H1 (cell line): ENCODE measurements around the gene THOC6. TPM values are rescaled to one million over a fixed set of nuclear protein-coding genes. Genes with fewer than 3 reads are reported as not detected.

ENCODE experiments used
- CTCF ChIA-PET: fragments of 300-600 bp; sonication (Branson Sonifier 250); formaldehyde crosslinking; loops from one replicate; lab custom pipeline; 2021; ENCODE audit not compliant: partially characterized antibody; lab: Charles Lee
- POLR2A ChIA-PET: fragments of 300-600 bp; sonication (Branson Sonifier 250); formaldehyde crosslinking; loops from one replicate; lab custom pipeline; 2021; ENCODE audit warnings: inconsistent platforms; ENCODE audit not compliant: partially characterized antibody; lab: Charles Lee
- DNase-seq, 2 experiments: peaks; one replicate each; pipeline versions ENCODE4 v3.0.0 to v3.0.0-alpha.2; 2010 to 2022; ENCODE audit warnings: low spot score in 2 of 2, low read depth in 1 of 2, mixed read lengths in 1 of 2
- FAIRE-seq: peaks from 2 replicates; lab custom pipeline; 2011; peaks lifted over from hg19 to GRCh38; lab: Jason Lieb, UNC
- H2AFZ ChIP-seq: 2 replicates; pipeline ENCODE4 v1.8.1; 2012; ENCODE audit warnings: low read length, inconsistent platforms
- H2AK5ac ChIP-seq: 2 replicates; pipeline ENCODE4 v1.6.1; 2013; ENCODE audit warnings: low read depth, low read length
- H2BK120ac ChIP-seq: replicated peaks from 2 replicates; pipeline ENCODE3; 2013; ENCODE audit warnings: low read depth, low read length, inconsistent platforms
- H2BK12ac ChIP-seq: 2 replicates; pipeline ENCODE4 v1.6.1; 2013; ENCODE audit warnings: low read depth, low read length
- H2BK15ac ChIP-seq: 2 replicates; pipeline ENCODE4 v1.6.1; 2013; ENCODE audit warnings: low read length
- H2BK20ac ChIP-seq: 2 replicates; pipeline ENCODE4 v1.6.1; 2013; ENCODE audit warnings: low read length
- H2BK5ac ChIP-seq: 2 replicates; pipeline ENCODE4 v1.6.1; 2013; ENCODE audit warnings: low read depth, low read length
- H3K14ac ChIP-seq: 2 replicates; pipeline ENCODE4 v1.6.1; 2013; ENCODE audit warnings: inconsistent platforms; ENCODE audit not compliant: insufficient read length
- H3K18ac ChIP-seq: 2 replicates; pipeline ENCODE4 v1.6.1; 2013; ENCODE audit warnings: low read length; ENCODE audit errors: extremely low read depth
- H3K23ac ChIP-seq: 2 replicates; pipeline ENCODE4 v1.6.1; 2013; ENCODE audit warnings: inconsistent platforms; ENCODE audit not compliant: insufficient read length
- H3K23me2 ChIP-seq: 2 replicates; pipeline ENCODE4 v1.6.1; 2013; ENCODE audit warnings: low read depth, low read length
- H3K27ac ChIP-seq: 2 replicates; pipeline ENCODE4 v1.6.1; 2011; ENCODE audit warnings: low read depth, low read length, inconsistent platforms
- H3K27me3 ChIP-seq, 4 experiments: replicated peaks in 1 of 4; 1 replicate in 1 of 4; 2 replicates in 3 of 4; pipeline versions ENCODE4 v1.6.1 to v1.8.1; 2011 to 2013; ENCODE audit warnings: low read length in 3 of 4, mild to moderate bottlenecking in 3 of 4, inconsistent platforms in 2 of 4, mixed read lengths in 2 of 4, moderate library complexity in 1 of 4; ENCODE audit not compliant: control insufficient read depth in 3 of 4, insufficient read depth in 3 of 4; ENCODE audit errors: extremely low read depth in 1 of 4
- H3K36me3 ChIP-seq, 4 experiments: 2 replicates each; pipeline versions ENCODE4 v1.6.1 to v1.8.1; 2011 to 2013; ENCODE audit warnings: mild to moderate bottlenecking in 4 of 4, low read length in 3 of 4, moderate library complexity in 2 of 4, control low read depth in 1 of 4, inconsistent platforms in 1 of 4; ENCODE audit not compliant: insufficient read depth in 4 of 4, control insufficient read depth in 2 of 4
- H3K4ac ChIP-seq: replicated peaks from 2 replicates; pipeline ENCODE3; 2013; ENCODE audit warnings: low read length, low read depth, mixed read lengths, inconsistent platforms; ENCODE audit not compliant: insufficient read length
- H3K4me1 ChIP-seq, 4 experiments: replicated peaks in 1 of 4; 1 replicate in 1 of 4; 2 replicates in 3 of 4; pipeline versions ENCODE4 v1.6.1 to v1.8.1; 2011 to 2013; ENCODE audit warnings: low read length in 3 of 4, inconsistent platforms in 2 of 4, mixed read lengths in 1 of 4; ENCODE audit not compliant: insufficient read depth in 4 of 4, control insufficient read depth in 3 of 4
- H3K4me2 ChIP-seq, 2 experiments: 2 replicates each; pipeline versions ENCODE4 v1.6.1 to v1.8.1; 2011 to 2013; ENCODE audit warnings: low read depth in 2 of 2, low read length in 2 of 2, control low read depth in 1 of 2, inconsistent platforms in 1 of 2, mild to moderate bottlenecking in 1 of 2; ENCODE audit not compliant: insufficient read depth in 1 of 2
- H3K4me3 ChIP-seq, 4 experiments: fragments of 200-600, 300-600 bp in 1 of 4; sonication (generic), shearing (Covaris generic), sonication (Bioruptor Twin) in 1 of 4; 2 replicates each; pipeline versions ENCODE4 v1.5.1 to v1.8.1; 2011 to 2016; ENCODE audit warnings: low read length in 4 of 4, low read depth in 3 of 4, control low read depth in 2 of 4, inconsistent platforms in 2 of 4, mild to moderate bottlenecking in 2 of 4, mixed read lengths in 1 of 4, moderate library complexity in 1 of 4; ENCODE audit not compliant: insufficient read depth in 2 of 4; ENCODE audit errors: extremely low read depth in 1 of 4
- H3K56ac ChIP-seq: replicated peaks from 2 replicates; pipeline ENCODE3; 2013; ENCODE audit warnings: low read depth, mild to moderate bottlenecking, mixed read lengths, low read length, inconsistent platforms; ENCODE audit not compliant: insufficient read length
- H3K79me1 ChIP-seq: 2 replicates; pipeline ENCODE4 v1.6.1; 2013; ENCODE audit warnings: low read depth, low read length, control low read depth
- H3K79me2 ChIP-seq, 2 experiments: 2 replicates each; pipeline versions ENCODE4 v1.6.1 to v1.8.1; 2012 to 2013; ENCODE audit warnings: low read length in 2 of 2, mild to moderate bottlenecking in 2 of 2, inconsistent platforms in 1 of 2; ENCODE audit not compliant: insufficient read depth in 2 of 2, control insufficient read depth in 1 of 2
- H3K9ac ChIP-seq, 4 experiments: replicated peaks in 1 of 4; 1 replicate in 1 of 4; 2 replicates in 3 of 4; pipeline versions ENCODE4 v1.6.1 to v1.8.1; 2011 to 2013; ENCODE audit warnings: low read depth in 3 of 4, low read length in 3 of 4, control low read depth in 2 of 4, mild to moderate bottlenecking in 2 of 4, moderate library complexity in 2 of 4, inconsistent platforms in 1 of 4; ENCODE audit errors: extremely low read depth in 1 of 4
- H3K9me3 ChIP-seq, 2 experiments: 2 replicates each; pipeline versions ENCODE4 v1.6.1 to v1.8.1; 2012 to 2013; ENCODE audit warnings: mild to moderate bottlenecking in 2 of 2, moderate library complexity in 2 of 2, control low read depth in 1 of 2, inconsistent platforms in 1 of 2, low read depth in 1 of 2, low read length in 1 of 2, mixed read lengths in 1 of 2; ENCODE audit not compliant: insufficient read depth in 2 of 2
- H4K20me1 ChIP-seq, 2 experiments: replicated peaks in 1 of 2; 2 replicates each; pipeline versions ENCODE3 to v1.8.1; 2011 to 2013; ENCODE audit warnings: inconsistent platforms in 2 of 2, low read length in 2 of 2, mild to moderate bottlenecking in 1 of 2; ENCODE audit not compliant: insufficient read depth in 2 of 2, control insufficient read depth in 1 of 2
- H4K5ac ChIP-seq: 2 replicates; pipeline ENCODE4 v1.6.1; 2013; ENCODE audit warnings: low read length, low read depth, mixed read lengths, inconsistent platforms; ENCODE audit not compliant: insufficient read length
- H4K8ac ChIP-seq: 2 replicates; pipeline ENCODE4 v1.8.0; 2013; ENCODE audit warnings: mild to moderate bottlenecking, moderate library complexity, low read length, inconsistent platforms; ENCODE audit not compliant: insufficient read depth; ENCODE audit errors: extremely low read depth
- H4K91ac ChIP-seq: replicated peaks from 2 replicates; pipeline ENCODE3; 2013; ENCODE audit warnings: low read length, mixed read lengths, inconsistent platforms; ENCODE audit not compliant: insufficient read length
- BACH1 ChIP-seq: IDR thresholded peaks from 2 replicates; pipeline ENCODE4 v1.6.1; 2012; ENCODE audit warnings: low read length, improper control_type of control experiment
- BCL11A ChIP-seq, 2 experiments: IDR thresholded peaks; one replicate each; pipeline ENCODE4 v1.6.1; 2011; ENCODE audit warnings: low read depth in 2 of 2, low read length in 2 of 2, mild to moderate bottlenecking in 2 of 2
- CEBPB ChIP-seq: IDR thresholded peaks from 2 replicates; pipeline ENCODE4 v1.6.1; 2012; ENCODE audit warnings: low read depth, low read length
- MAFK ChIP-seq: IDR thresholded peaks from 2 replicates; pipeline ENCODE4 v1.6.1; 2012; ENCODE audit warnings: low read depth, mild to moderate bottlenecking, improper control_type of control experiment, low read length
- RBBP5 ChIP-seq: IDR thresholded peaks from 2 replicates; pipeline ENCODE4 v1.7.1; 2012; ENCODE audit warnings: low read depth, mild to moderate bottlenecking, inconsistent platforms, low read length, moderate library complexity, borderline replicate concordance
- RFX5 ChIP-seq: IDR thresholded peaks from 2 replicates; pipeline ENCODE4 v1.6.1; 2011; ENCODE audit warnings: low read depth, low read length, improper control_type of control experiment, borderline replicate concordance
- SIN3A ChIP-seq, 2 experiments: IDR thresholded peaks in 1 of 2; conservative IDR thresholded peaks in 1 of 2; 2 replicates each; pipeline ENCODE4 v1.6.1; 2011 to 2012; ENCODE audit warnings: low read length in 2 of 2, improper control_type of control experiment in 1 of 2, low read depth in 1 of 2, mild to moderate bottlenecking in 1 of 2
- SP2 ChIP-seq: IDR thresholded peaks from 2 replicates; pipeline ENCODE4 v1.6.1; 2012; ENCODE audit warnings: mild to moderate bottlenecking, low read length, inconsistent platforms
- TAF1 ChIP-seq: IDR thresholded peaks from 2 replicates; pipeline ENCODE4 v1.6.1; 2011; ENCODE audit warnings: mild to moderate bottlenecking, low read depth, low read length
- TAF7 ChIP-seq: optimal IDR thresholded peaks from 2 replicates; pipeline ENCODE3; 2011; ENCODE audit warnings: low read depth, mild to moderate bottlenecking, inconsistent platforms, low read length, moderate library complexity, borderline replicate concordance
- WGBS, 2 experiments: shearing (Covaris generic) in 1 of 2; methylation state at CpG; one replicate each; pipeline versions ENCODE4 v1.1.6 to v1.1.7; 2013 to 2015; ENCODE audit warnings: low lambda C conversion rate in 2 of 2, mixed read lengths in 2 of 2, inconsistent platforms in 1 of 2, low coverage in 1 of 2, missing lambda C conversion rate in 1 of 2; ENCODE audit not compliant: insufficient replicate concordance in 2 of 2, insufficient coverage in 1 of 2, insufficient read length in 1 of 2; ENCODE audit errors: extremely low coverage in 1 of 2, missing lambda C conversion rate in 1 of 2; 5-methylcytosine and 5-hydroxymethylcytosine counted together
- polyA plus RNA-seq, 7 experiments: library from polyadenylated mRNA; depleted of rRNA in 3 of 7; stranded (reverse) in 5 of 7; unstranded in 2 of 7; fragments of >200 nt in 5 of 7; fragments of 200-250 nt in 2 of 7; gene quantifications; 1 replicate in 5 of 7; 2 replicates in 1 of 7; 4 replicates in 1 of 7; pipeline versions ENCODE4 v1.2.1 to v1.2.3, GENCODE V29; 2011 to 2013; ENCODE audit warnings: missing spikeins in 2 of 7, mixed read lengths in 2 of 7
- total RNA-seq: library from RNA; stranded (reverse); fragmentation: NEBNext Ultra II Directional; extraction: Animal tissue kit (Norgen Biotek cat#: 25700); gene quantifications from 2 replicates; pipeline ENCODE4 v1.2.1, GENCODE V29; 2021

THOC6 gene
- total and polyA plus RNA-seq, 2 of the 8 experiments (the other 6 are each of a cell fraction or from before 2014, with no cell fraction given) = 78.5 to 111 TPM

DNA sequence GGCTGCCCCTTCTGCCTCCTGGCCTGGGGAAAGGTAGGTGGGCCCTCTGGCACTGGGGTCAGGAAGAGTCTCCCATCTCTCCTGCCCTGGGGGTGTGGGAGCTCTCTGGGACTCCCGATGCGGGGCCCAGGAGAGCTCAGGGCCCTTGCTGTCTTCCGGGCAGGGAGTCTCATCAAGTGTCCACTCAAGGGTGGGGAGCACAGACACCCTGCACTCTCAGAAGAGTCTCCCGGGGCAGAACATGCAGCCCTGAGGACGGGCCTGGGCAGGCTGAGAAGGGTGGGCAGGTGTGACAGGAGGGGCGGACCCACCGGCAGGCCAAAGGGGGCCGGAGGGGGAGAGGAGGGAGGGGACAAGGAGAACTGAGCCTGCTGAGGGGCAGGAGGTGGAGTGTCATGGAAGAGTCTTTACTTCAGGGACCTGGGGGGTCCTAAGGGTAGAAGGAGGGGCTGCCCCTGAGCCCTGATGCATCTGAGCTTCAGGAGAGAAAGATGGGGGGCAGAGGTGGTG lies 35.2 kb upstream of the THOC6 start:
- no peak overlapping the region; the same call in 1 of the 2 replicates for H3K18ac ChIP-seq
- H3K27ac ChIP-seq = no peak overlapping the region
- 0 out of 2 replicates have a peak overlapping the region, but pooled peaks have one; percentile 50 for H2BK12ac ChIP-seq
- H3K79me2 ChIP-seq = no peaks in the 10 kb centered on the region
- WGBS, 2 experiments = 97% methylated on average over 4 of the region's 8 CpGs; no CpG with 5 or more reads in 1 of the 2 experiments
- no peak overlapping the region for H3K4me3 ChIP-seq
- no peak overlapping the region for H2BK5ac ChIP-seq
- H4K5ac ChIP-seq = no peak overlapping the region
- peak overlapping the region; percentile 75; the same call in 1 of the 2 replicates for H2AK5ac ChIP-seq
- H3K14ac ChIP-seq = no peak overlapping the region
- no peak overlapping the region for H4K8ac ChIP-seq
- no peaks in the 10 kb centered on the region for H3K79me1 ChIP-seq
- H3K23ac ChIP-seq = no peak overlapping the region
- H3K4ac ChIP-seq = no peak overlapping the region
- DNase-seq = no peak
- H2AFZ ChIP-seq = no peak overlapping the region
- no peak for FAIRE-seq
- no peak overlapping the region for H3K9ac ChIP-seq
- no peak overlapping the region for H2BK15ac ChIP-seq
- H4K20me1 ChIP-seq = no peaks in the 10 kb centered on the region
- H3K9me3 ChIP-seq = no peaks in the 10 kb centered on the region
- H3K23me2 ChIP-seq = no peaks in the 10 kb centered on the region; the same call in 1 of the 2 replicates
- H2BK20ac ChIP-seq = peak overlapping the region; percentile 32; the same call in 1 of the 2 replicates
- no peak overlapping the region for H2BK120ac ChIP-seq
- H3K27me3 ChIP-seq = no peaks in the 10 kb centered on the region; a peak in 1 of 7 replicates
- H3K4me2 ChIP-seq = no peak overlapping the region
- peaks cover 0 to 28% (median 20%) of the 10 kb centered on the region in 4 experiments; a peak in 6 of 7 replicates for H3K4me1 ChIP-seq
- ChIA-PET CTCF (interaction anchor here (0.7 to 5.2 kb wide), 5 partner anchors 13 to 40 kb away, joined by 3 to 24 read pairs (median 3); partner anchors contain the start of gene CLDN6), POLR2A (interaction anchor here (0.6 to 15.2 kb wide), 10 partner anchors 9 to 146 kb away, joined by 3 to 200 read pairs (median 4); partner anchors contain the start of genes CLDN6, HCFC1R1, PAQR4 and THOC6)
- no peak for TF ChIP-seq BACH1
- TF ChIP-seq RFX5 = no peak
- TF ChIP-seq MAFK = no peak
- no peak for TF ChIP-seq TAF1
- no peak for TF ChIP-seq BCL11A (IDR thresholded peaks at IDR 0.05; ENCODE audit: low read depth in 2 of 2, low read length in 2 of 2)
- no peak for TF ChIP-seq TAF7
- TF ChIP-seq SIN3A (conservative IDR thresholded peaks at IDR 0.05 in 1 of 2, IDR thresholded peaks at IDR 0.05 in 1 of 2; ENCODE audit: low read depth in 1 of 2, low read length in 2 of 2) = no peak
- TF ChIP-seq RBBP5 = no peak
- no peak for TF ChIP-seq CEBPB
- TF ChIP-seq SP2 = no peak
- H4K91ac ChIP-seq = peak overlapping the region; percentile 65
- H3K56ac ChIP-seq = no peak overlapping the region
- no peaks in the 10 kb centered on the region for H3K36me3 ChIP-seq
